A673 (cell line): ENCODE results near the gene SAMD13. TPM values are rescaled to one million over a fixed set of nuclear protein-coding genes. Genes with fewer than 3 reads are reported as not detected.

Experiments
- BruUV-seq: library from RNA; stranded (reverse); fragments of 400-500 nt; replicated peaks from 2 replicates; lab custom pipeline; 2021; lab: Mats Ljungman, UMichigan
- CTCF ChIA-PET: fragments of 300-600 bp; sonication (Branson Sonifier 250); formaldehyde crosslinking; loops from one replicate; lab custom pipeline; 2022; ENCODE audit warnings: antibody characterized with exemption; lab: Charles Lee
- POLR2A ChIA-PET: fragments of 300-600 bp; sonication (Branson Sonifier 250); formaldehyde crosslinking; loops from one replicate; lab custom pipeline; 2022; ENCODE audit warnings: antibody characterized with exemption; ENCODE audit not compliant: low non-redundant PET; lab: Charles Lee
- DNase-seq: peaks from one replicate; pipeline ENCODE4 v3.0.0-alpha.2; 2015; ENCODE audit warnings: low spot score
- H3K27ac ChIP-seq: fragments of 200-600 bp; sonication (generic); 2 replicates; pipeline ENCODE4 v1.5.1; 2016; ENCODE audit warnings: mixed run types, low read depth, mild to moderate bottlenecking, mixed read lengths, antibody characterized with exemption, low read length; ENCODE audit not compliant: poor library complexity, severe bottlenecking
- H3K27me3 ChIP-seq: fragments of 200-600 bp; sonication (generic); replicated peaks from 2 replicates; pipeline ENCODE4 v1.6.1; 2017; ENCODE audit warnings: mixed run types, low read depth, mild to moderate bottlenecking, mixed read lengths, antibody characterized with exemption, low read length; ENCODE audit not compliant: insufficient read depth, poor library complexity
- H3K36me3 ChIP-seq: fragments of 200-600 bp; sonication (generic); 2 replicates; pipeline ENCODE4 v1.6.1; 2016; ENCODE audit warnings: mixed run types, mild to moderate bottlenecking, mixed read lengths, antibody characterized with exemption, low read length; ENCODE audit not compliant: insufficient read depth, poor library complexity, severe bottlenecking
- H3K4me1 ChIP-seq: fragments of 200-600 bp; sonication (generic); 2 replicates; pipeline ENCODE4 v1.6.1; 2017; ENCODE audit warnings: mixed run types, mild to moderate bottlenecking, mixed read lengths, antibody characterized with exemption, low read length; ENCODE audit not compliant: insufficient read depth, poor library complexity, severe bottlenecking
- H3K4me3 ChIP-seq: fragments of 200-600 bp; sonication (generic); 2 replicates; pipeline ENCODE4 v1.5.1; 2016; ENCODE audit warnings: low read depth, mixed run types, mild to moderate bottlenecking, mixed read lengths, low read length; ENCODE audit not compliant: poor library complexity, severe bottlenecking
- H3K9me3 ChIP-seq: fragments of 200-600 bp; sonication (generic); 2 replicates; pipeline ENCODE4 v1.6.1; 2016; ENCODE audit warnings: mixed run types, low read depth, mild to moderate bottlenecking, mixed read lengths, antibody characterized with exemption, low read length; ENCODE audit not compliant: poor library complexity, severe bottlenecking
- EZH2 ChIP-seq: fragments of 200-600 bp; sonication (generic); IDR thresholded peaks from 2 replicates; pipeline ENCODE4 v1.6.1; 2017; ENCODE audit warnings: borderline replicate concordance, low read depth, mild to moderate bottlenecking, mixed read lengths, antibody characterized with exemption, low read length; ENCODE audit not compliant: poor library complexity, severe bottlenecking
- intact Hi-C: fragments of 100-400 bp; cut with micrococcal nuclease; formaldehyde crosslinking; loops from one replicate; pipeline ENCODE4 v1.10.0; 2022; ENCODE audit not compliant: unreplicated experiment
- total RNA-seq: library from RNA; stranded (reverse); gene quantifications from 2 replicates; pipeline ENCODE4 v1.2.3, GENCODE V29; 2021
- TF ChIP-seq, protein P1 (sequence below): fragments of 300-800, 200-600 bp; sonication (generic); conservative IDR thresholded peaks from 2 replicates; pipeline ENCODE4 v1.5.1; 2017; ENCODE audit warnings: low read depth, mild to moderate bottlenecking, antibody characterized with exemption, low read length, moderate library complexity, mixed read lengths

SAMD13 gene
- total RNA-seq, 1 experiment from 2014 or later: 1.2 TPM

GRCh38 chr1:84363622-84364021 is 62.1 kb downstream of the SAMD13 start:
- Histone ChIP-seq H3K4me3 (no peak overlapping the region), H3K36me3 (no peaks in the 10 kb centered on the region), H3K9me3 (no peaks in the 10 kb centered on the region), H3K4me1 (peaks cover 6% of the 10 kb centered on the region), H3K27ac (no peak overlapping the region), H3K27me3 (no peaks in the 10 kb centered on the region)
- ChIA-PET POLR2A (no interaction called here), CTCF (no interaction called here)
- intact Hi-C loops: no loop called here
- TF ChIP-seq EZH2: no peak
- TF ChIP-seq, protein P1, sequence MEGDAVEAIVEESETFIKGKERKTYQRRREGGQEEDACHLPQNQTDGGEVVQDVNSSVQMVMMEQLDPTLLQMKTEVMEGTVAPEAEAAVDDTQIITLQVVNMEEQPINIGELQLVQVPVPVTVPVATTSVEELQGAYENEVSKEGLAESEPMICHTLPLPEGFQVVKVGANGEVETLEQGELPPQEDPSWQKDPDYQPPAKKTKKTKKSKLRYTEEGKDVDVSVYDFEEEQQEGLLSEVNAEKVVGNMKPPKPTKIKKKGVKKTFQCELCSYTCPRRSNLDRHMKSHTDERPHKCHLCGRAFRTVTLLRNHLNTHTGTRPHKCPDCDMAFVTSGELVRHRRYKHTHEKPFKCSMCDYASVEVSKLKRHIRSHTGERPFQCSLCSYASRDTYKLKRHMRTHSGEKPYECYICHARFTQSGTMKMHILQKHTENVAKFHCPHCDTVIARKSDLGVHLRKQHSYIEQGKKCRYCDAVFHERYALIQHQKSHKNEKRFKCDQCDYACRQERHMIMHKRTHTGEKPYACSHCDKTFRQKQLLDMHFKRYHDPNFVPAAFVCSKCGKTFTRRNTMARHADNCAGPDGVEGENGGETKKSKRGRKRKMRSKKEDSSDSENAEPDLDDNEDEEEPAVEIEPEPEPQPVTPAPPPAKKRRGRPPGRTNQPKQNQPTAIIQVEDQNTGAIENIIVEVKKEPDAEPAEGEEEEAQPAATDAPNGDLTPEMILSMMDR: no peak
- DNase-seq: no peak
- BruUV-seq: no TSS peak

DNA sequence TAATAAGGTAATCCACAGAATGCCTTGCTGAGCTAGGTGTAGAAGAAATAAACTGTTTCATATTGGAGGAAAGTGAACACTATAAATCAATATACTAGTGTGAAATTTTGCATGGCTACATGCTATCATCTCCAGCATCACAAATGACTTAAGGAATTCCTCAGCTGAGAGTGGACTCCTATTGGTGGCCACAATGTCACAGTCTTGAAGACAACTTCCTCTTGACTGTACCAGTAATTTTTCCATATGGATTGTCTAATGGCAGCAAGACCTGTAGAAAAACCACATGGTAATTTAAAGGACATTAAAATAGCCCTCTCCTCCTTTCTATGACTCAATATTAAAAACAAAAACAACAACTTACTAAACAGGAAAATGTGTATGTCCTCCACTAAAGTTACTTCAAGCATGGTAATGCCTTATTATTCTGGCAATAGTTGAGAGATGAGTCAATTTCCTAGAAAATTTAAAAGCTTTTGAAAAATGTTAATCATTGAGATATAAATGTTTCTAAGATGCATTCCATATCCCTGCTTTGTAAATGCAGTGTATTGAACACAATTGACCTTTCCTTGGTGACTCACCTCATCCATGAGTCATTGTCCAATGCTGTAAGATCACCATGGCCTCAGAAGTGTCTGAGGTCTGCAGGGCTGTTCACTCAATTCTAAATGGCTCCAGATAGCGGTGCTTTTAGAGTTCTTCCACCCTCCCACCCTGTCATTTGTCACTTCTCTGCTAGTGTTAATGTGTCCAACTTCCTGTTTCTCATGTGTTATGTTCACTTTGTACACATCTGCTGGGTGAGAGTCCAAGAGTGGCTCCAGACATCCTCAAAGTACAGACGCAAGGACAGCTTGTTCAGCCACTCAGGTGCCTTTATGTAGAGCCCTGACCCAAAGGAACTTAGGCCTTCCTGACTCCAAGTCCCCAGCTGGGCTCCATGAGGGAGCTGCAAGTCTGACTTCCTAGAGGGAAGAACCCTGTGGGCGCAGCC is 64.0 kb downstream of the SAMD13 start:
- Histone ChIP-seq H3K36me3 (no peaks in the 10 kb centered on the region), H3K9me3 (no peaks in the 10 kb centered on the region), H3K27ac (no peak overlapping the region), H3K4me3 (no peak overlapping the region), H3K4me1 (peaks cover 6% of the 10 kb centered on the region), H3K27me3 (no peaks in the 10 kb centered on the region)
- POLR2A ChIA-PET: no interaction called here
- TF ChIP-seq, protein P1: no peak
- no peak for TF ChIP-seq EZH2
- CTCF ChIA-PET: interaction anchor here (1.4 kb wide), 1 partner anchor 68 kb away, joined by 3 read pairs; no protein-coding TSS in a partner anchor
- intact Hi-C loops: no loop called here
- no TSS peak for BruUV-seq
- peak; percentile 85 for DNase-seq

- H3K27ac ChIP-seq: no peak overlapping the region
- H3K27me3 ChIP-seq: no peaks in the 10 kb centered on the region
- CTCF ChIA-PET: no interaction called here
- BruUV-seq: no TSS peak
- intact Hi-C loops: no loop called here
- no peak for DNase-seq
- H3K36me3 ChIP-seq: no peaks in the 10 kb centered on the region
- H3K4me1 ChIP-seq: peaks cover 6% of the 10 kb centered on the region
- H3K9me3 ChIP-seq: no peaks in the 10 kb centered on the region
- TF ChIP-seq, protein P1: no peak
- TF ChIP-seq EZH2: no peak
- POLR2A ChIA-PET: no interaction called here
- H3K4me3 ChIP-seq: no peak overlapping the region
Observed at GRCh38 chr1:84366786-84367185, 65.3 kb downstream of the SAMD13 start.
